Dedifferentiated amniotic fluid mesenchymal stem cell (primary cell): ENCODE data around the gene EGLN3.

Experiments used
- DNase-seq: peaks from one replicate; pipeline ENCODE4 v3.0.0-alpha.2; 2016; ENCODE audit errors: extremely low spot score

Gene EGLN3

DNA sequence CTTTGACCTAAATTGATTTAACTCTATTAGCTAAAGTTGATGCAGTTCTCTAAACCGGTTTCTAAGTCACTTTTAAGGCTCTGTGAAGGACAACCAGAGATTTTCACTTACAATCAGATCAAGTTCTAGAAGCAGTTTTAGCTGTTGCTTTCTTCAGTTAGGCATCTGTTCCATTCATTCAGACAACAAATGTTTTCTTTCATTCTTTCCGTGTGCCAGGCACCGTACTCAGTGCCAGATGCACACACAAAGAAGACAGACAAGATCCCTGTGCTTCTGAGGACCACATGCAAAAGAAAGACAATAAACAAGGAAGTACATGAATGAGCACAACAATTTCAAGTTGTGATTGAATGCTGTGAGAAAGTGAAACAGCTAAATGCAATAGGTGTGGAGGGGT is 11.1 kb upstream of the EGLN3 start:
- no peak for DNase-seq

DNA sequence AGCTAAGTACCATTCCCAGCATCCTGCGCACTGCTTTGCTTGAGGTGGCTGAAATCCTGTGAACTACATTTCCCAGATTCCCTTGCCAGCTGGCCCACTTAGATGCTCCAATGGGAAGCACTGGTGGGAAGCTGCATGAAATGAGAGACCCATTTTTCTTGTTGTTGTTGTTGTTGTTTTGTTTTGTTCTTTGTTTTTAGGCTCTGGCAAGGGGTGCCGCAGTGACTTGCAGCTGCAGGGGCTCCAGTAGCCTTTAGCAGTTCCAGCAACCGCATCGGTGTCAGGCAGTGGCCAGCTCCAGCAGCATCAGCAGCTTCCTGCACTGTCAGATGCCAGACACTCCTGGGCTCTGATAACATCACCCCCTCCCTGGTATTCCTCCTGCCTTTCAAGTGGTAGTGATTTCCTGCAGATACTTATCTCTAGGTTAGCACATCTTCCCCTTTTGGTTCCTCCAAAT is 8.8 kb upstream of the EGLN3 start:
- no peak for DNase-seq

DNA sequence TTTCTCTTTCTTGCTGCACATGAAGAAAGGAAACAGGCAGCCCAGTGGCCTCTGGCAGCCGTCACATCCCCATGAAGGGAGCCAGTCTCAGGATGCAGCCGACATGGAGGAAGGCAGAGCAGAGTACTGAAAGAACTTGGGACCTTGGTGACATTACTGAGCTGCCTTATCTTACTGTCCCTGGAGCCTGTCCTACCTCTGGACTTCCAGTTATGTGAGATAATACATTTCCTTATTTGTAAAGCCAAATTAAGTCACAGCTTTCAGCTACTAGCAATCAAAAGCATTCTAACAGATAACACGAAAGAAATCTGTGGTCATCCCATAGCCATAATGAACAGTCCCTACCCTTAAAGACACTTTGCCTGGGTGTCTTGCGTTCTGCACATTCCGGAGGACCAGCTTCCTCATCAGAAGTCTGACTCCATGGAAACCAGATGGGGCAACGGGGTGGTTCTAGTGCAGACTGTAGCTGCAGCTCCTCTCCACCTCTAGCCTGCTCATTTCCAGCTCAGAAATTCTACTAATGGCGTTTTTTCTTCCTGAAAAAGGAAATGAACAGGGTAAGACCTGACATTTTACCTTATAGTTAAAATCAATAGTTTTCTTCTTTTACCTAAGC is 7.8 kb upstream of the EGLN3 start:
- no peak for DNase-seq

DNA sequence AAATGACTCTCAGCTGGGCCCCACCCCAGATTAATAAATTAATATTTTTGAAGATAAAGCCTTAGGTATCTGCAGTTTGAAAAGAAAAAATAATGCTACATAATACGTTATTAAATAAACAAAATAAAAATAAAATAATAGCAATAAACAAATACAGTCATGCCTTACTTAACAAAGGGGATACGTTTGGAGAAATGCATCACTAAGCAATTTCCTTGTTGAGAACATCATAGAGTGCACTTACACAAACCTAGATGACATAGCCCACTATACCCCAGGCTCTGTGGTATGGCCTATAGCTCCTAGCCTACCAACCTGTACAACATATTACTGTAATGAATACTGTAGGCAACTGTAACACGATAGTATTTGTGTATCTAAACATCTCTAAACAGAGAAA is 7.1 kb upstream of the EGLN3 start:
- DNase-seq: no peak

DNA sequence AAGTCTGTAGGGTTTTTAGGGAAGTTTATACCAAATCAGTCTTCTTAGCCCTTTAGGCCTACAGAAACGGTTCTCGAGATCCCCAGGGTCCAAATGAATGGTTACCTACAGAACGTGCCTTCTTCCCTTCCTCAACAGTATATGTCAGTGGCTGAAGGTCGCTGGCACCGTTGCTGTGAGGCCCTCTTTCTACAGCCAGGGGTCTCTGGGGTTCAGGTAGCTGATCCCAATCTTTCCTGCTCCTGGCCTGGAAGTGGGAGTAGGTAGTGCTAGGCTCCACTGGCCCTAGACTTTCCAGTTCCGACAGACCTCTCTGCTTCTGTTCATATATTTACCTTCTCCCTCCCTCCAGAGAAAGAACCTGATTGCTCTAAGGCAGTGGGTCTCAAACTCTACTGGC is 6.4 kb upstream of the EGLN3 start:
- DNase-seq: no peak

DNA sequence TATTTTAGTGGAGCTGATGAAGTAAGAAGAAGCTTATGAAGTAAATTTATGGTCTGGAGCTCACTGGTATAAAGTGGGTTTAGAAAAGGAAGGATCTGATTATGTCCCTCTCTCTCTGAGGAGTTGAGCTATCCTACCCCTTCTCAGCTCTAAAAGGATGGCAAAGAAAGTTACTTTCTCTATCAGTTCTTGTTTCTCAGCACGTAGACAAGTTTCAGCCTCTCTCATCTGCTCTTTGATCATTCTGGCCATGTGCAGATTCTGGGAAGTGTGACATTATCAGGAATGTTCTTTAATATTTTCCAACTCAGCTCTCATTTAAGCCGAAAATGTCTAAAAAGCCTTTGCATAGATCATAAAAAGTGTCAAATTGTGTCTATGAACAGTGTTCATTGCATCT is 5.8 kb upstream of the EGLN3 start:
- no peak for DNase-seq

DNA sequence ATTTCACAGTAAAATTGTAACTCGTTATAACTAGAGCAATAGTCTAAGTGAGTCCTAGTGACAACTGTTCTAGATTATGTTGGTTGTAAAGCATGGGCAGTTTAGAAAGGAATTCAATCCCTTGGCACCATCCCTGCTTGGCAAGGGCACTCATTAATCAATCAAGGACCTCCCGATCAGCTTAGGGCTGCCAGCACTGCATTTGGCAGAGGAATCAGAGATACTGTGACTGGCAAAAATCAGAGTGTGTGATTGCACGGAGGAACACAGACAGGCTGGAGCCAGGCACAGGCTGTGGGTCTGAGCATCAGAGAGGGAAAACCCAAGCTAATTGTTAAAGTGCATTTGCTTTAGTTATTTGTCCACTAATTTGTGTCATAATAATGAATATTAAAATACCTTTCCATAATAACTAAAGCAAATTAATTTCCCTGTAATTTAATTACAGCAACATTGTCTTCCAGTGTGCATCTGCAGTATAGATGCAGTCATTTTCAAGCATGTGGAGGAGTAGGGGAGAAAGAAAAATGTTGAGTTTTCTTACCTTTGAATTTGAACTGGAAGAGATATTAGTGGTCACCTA is 3.2 kb upstream of the EGLN3 start:
- DNase-seq: no peak

DNA sequence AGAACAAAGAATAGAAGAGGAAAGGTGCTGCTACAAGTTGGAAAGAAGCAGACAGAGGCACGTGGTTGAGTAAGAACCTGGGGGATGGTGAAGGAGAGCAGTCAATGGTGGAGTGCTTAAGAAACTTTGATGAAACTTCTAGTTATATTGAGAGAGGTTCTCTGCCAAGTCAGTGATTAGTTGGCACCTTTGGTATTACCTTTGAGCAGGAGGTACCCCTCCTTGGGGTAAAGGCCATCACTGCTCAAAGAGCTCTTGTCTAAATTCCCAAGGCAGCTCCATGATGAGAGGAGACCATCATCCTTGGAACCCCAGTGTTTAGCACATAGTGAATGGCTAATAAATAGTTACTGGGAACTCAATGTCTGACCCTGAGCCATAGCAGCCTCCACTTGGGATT is 1.7 kb upstream of the EGLN3 start:
- DNase-seq: no peak

DNA sequence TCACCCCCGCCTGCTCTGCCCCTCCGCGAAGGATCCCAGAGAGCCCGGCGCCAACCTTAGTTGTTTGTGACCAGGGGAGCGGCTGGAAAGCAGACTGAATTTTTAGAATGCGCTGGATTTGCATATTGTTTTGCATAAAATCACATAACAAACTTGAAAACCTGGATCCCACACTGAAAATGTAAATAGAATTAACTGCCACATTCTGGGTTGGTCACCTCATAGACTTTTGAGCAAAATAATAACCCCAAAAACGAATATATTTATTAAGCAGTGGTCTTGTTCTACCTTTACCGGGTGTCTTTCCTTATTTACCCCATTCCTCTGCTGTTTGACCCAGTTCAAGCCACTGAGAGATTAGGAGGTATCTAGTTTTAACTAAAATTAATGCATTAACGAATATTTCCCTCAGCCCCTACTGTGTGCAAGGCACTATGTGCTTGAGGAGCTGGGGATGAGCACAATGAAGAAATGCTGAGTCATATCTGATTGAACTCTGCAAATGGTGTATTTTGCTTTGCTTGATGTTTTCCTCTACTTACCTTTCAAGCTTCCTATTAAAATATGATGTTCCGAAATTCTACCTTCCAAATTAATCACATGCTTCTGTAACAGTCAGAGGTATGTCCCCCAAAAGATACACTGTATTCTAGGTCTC is 438 bp upstream of the EGLN3 start:
- no peak for DNase-seq

DNA sequence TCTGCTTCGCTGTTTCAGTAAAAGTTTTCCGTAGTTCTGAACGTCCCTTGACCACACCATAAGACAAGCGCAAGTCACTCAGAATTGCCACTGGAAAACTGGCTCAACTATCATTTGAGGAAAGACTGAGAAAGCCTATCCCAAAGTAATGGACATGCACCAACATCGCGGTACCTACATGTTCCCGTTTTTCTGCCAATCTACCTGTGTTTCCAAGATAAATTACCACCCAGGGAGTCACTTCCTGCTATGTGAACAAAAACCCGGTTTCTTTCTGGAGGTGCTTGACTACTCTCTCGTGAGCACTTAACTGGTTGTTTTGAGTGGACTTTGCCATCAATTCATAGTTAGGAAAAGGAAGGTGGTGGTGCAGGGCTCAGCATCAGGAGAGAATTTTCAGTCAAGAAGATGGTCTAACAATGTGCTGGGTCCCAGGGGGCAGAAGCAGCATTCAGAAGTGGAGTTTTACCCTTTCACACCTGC is 1.4 kb downstream of the EGLN3 start:
- no peak for DNase-seq

DNA sequence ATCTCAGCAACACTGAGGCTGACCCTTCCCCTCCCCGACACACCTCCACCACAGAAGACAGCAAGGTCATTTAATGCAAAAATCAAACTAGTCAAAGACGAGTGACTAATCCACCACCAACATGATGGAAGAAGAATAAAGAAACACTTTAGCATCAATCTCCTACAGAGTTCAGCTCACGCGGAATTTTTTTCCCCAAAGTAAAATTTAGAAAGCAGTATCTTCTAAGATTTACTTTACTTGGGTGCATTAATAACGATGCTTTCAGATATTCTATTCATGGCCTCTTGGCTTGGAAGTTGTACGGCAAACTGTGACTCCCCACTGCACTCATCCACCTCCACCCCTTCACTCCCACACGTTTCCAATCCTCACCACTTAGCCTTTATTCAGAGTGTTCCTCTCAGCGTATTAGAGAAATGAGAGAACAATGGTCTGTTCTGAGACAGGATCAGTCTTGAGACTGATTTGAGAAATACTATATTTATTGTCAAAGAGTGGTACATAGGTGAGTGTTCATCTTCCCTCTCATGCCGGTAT is 1.9 kb downstream of the EGLN3 start:
- DNase-seq: no peak

DNA sequence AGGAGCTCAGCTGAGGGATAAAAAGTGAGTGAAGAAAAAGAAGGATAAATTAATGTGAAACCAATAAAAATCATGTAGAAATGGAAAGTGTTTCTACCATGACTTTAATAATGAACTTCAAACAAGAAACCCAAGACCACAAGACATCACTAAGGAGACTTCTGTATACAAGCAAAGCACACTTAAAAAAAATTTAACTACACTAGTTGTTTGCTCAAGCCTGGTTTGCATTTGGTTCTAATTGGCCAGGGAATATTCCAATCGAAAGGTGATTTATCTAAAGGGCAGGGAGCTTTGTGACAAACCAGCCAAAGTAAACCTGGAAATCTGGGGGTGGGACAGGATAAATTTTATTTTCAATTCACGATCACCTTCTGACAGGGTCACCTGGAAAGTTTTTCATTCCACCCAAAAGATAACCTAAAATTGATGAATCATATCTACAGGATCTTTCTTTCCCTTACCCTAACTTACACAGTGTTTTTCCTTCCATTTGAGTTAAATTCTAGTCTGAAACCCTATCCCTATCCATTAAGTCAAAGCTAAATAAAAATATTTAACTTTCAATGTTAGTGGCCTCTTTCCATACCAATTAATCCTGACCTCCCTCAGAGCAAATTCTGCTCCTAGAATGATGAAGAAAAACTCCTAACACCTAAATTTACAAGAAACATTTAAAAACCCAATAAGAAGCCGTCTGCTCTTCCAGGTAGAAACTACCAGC is 2.6 kb downstream of the EGLN3 start:
- no peak for DNase-seq

DNA sequence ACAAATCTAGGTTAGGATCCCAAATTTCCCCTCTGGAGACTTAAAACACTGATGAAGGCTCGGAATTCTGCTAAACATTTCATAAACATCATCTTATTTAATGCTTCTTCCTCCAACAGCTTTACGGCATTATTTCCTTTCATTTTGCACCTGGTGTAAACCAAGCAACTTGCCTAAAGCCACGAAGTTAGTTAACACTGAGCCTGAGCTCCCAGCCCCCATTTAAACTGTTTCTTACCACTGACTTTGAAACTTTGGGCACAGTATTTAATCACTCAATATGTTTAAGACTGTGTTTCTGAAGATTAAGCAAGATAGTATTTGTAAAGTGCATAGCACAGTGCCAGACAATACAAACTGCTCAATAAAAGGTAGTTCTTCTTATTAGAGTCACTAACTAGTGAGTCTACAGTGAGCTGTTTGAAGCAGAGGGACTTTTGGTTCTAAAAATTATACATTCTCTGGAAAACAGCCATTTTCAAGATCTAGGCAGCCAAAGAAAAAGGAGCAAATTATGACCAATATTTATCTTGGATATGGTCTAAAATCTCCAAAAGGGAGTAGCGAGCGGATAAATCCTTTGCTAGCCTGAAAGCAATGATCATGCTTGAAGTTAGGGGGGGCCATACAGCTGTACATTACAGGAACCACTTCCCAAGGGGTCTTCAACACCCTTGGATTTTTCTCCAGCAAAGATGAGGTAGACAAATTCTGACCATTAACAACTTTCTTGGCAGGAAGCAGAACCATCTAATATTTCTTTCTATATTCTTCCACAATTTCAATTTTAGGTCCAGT is 4.0 kb downstream of the EGLN3 start:
- no peak for DNase-seq

DNA sequence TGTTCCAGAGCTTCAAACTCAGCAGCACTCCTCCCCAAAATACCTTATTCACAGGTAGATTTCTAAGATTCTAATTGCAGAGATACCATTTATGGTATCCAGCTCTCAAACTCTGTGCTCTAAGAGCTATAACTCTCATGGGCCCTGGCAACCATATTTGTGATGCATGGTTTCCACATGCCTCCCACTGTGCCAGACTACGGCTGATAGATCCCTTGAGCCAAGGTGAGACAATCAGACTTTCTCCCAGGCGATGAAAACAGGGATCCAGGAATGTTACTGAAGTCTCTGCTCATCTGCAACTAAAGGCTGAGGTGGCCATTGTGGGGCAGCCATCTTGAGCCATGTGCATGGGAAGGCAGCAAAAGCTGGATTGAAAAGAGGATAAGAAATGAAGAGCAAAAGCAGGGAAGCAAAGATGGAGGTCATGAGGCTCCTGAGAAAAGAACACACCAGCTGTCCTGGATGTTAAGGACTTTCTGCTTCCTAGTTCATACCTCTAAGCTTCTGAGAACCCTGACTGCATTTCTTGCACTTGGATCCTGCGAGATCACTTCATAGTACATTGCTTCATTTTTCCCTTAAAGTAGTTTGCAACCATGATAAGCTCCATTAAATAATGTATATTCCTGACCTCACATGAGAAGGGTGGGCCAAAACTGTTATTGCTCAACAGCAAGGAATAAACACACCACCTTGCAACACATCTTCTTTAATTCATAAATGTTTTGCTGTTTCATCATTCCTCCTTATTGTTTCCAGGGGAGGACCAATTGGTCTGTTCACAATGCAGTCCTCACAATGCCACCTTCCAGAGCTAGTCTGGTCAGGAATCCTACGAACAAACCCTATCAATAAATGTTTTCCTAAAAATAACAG is 5.4 kb downstream of the EGLN3 start:
- DNase-seq: no peak

DNA sequence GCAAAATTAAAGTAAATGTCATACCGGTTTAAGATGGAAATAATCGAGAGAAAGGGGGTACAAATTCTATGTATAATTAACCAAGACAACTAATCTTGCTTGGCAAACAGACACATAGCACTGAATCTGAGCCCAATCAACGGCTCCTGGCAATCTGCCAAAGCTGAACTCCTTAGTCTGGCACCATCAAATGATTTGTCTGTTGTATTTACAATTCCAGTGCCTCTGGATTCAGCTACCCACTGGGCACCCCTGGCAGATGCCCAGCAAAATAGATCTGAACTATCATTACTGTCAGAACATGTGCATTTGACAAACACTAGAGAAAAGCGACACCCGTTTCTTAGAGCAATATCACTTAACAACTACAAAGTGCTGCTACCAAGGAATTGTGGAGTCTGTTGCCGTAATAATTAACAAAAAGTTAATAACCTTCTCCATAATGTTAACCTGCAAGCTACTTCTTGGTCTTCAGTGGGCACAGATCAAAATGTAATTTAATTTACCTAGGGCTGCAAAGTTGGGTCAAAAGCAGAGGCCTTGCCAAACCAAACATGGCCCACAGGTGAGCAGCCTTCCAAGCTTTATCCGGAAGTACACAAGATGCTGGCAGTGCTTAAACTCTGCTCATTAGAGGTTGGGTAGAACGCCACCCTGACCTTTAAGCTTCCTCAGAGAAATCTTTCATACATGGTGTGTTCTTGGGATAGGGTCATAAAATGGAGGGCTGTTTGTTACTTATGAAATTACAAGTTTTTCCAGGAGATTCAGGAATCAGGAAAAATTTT is 7.6 kb downstream of the EGLN3 start:
- no peak for DNase-seq

DNA sequence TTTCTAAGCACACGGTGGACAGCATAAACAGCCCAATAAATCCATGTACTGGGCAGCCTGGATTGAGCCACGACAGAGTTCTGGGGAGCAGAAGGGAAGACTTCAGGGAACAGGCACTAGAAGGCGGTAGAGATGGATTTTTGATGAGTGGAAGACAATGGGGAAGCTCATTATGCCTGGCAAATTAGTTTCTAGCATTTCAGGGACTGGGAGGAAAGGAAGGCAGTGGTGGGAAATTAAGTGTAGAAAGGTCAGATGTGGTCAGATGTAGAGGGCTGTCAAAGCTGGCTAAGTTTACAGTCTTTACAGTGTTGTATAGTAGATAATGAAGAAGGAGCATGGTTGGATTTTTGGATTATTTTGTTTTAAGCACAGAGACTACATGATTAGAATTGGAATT is 9.2 kb downstream of the EGLN3 start:
- DNase-seq: no peak

DNA sequence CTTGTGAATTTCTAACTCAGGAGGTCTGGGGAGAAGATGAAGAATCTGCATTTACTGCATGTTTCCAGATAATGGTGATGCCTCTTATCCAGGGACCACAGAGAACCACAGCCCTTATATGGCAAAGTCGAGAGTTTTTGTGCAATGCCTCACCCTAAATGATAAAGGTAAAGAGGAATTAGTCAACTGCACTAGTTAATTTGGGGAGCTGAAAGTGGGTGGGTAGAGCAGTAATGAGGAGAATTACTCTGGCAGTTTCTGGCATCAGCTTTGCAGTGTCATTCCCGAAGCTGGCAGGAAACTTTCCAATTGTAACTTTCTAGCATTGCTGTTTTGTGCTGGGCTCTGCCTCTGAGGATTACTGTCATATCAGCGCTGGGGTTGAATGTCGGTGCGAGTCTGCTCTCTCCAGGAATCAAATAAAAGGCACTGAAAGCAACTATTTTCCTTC is 10.3 kb downstream of the EGLN3 start:
- DNase-seq: no peak

DNA sequence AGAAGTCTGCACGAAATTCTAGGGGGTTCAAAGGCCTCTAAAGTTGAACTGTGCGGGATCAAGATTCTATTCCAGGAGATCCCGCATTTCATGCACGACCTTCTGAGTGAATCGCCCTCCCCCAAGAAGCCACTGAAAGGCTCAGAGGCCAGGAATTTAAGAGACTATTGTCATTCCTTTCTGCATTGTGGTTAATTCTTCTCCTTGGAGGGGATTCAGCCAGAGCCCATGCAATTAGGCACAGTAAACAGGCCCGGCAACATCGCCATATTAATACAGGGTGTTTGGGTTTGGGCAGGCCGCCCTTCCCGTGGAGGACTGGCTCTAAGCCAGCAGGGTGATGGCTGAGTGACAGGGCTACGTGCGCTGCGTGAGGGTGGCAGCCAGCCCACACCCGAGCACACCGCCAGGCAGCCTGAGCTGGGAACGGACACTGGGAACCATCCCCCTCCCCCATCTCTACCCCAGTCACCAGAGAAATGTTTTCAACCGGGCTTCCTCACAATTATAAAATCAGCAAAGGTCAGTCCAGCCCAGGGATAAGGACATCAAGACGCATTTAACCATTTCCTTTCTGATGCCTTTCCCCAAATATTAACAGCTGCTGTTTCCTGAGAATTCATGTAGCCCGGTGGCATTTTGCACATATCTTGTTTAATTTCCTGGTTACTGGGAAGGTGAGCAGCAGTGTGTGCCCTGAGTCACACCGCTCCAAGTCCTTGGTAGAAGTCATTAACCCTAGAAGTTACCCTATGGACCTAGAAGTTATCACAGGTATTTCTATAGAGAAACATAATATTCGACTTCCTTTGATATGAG is 12.5 kb downstream of the EGLN3 start:
- no peak for DNase-seq

DNA sequence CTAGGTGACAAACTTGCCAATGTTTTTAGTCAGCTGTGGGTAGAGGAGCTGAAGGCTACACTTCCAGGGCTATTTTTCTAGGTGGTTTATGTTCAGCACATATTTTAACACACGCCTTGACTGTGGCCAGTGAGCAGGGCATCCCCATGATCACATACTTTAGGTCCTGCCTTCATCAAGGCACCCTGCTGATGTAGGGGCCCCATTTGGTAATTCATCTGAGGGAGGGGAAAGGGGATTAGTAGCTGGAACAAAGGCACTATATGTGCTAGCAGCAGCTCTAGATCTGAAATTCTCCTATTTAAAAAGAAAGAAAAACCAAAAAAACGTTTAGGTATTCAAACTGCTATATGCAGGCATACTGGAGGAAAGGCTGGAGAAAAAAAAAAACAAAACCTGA is 14.5 kb downstream of the EGLN3 start:
- no peak for DNase-seq
